Activated naive CD4-positive, alpha-beta T cell treated with anti-CD3 and anti-CD28 coated beads, Interleukin-2, amount 10 ng/mL, durations not matched to agents 7 days and 5 days (primary cell): ENCODE measurements around the gene PKIG.

Source experiments
- CTCF ChIA-PET: fragments of 350-600 bp; sonication (Branson Sonifier 250); formaldehyde crosslinking; loops from one replicate; lab custom pipeline; 2021; ENCODE audit warnings: antibody characterized with exemption; lab: Charles Lee
- DNase-seq: peaks from one replicate; pipeline ENCODE4 v3.0.0-alpha.2; 2020
- H3K27ac Mint-ChIP-seq: one replicate; pipeline ENCODE4 v1.8.0; 2021; ENCODE audit warnings: mild to moderate bottlenecking, moderate library complexity, mixed read lengths
- H3K27me3 Mint-ChIP-seq: one replicate; pipeline ENCODE4 v1.8.0; 2021; ENCODE audit warnings: mild to moderate bottlenecking, mixed read lengths
- H3K36me3 Mint-ChIP-seq: one replicate; pipeline ENCODE4 v1.8.0; 2021; ENCODE audit warnings: mixed read lengths
- H3K4me1 Mint-ChIP-seq: one replicate; pipeline ENCODE4 v1.8.0; 2021; ENCODE audit warnings: mixed read lengths
- H3K4me3 Mint-ChIP-seq: one replicate; pipeline ENCODE4 v1.8.0; 2021; ENCODE audit warnings: mild to moderate bottlenecking, moderate library complexity, mixed read lengths
- H3K9me3 Mint-ChIP-seq: one replicate; pipeline ENCODE4 v1.8.0; 2021; ENCODE audit warnings: mixed read lengths

Gene PKIG

DNA sequence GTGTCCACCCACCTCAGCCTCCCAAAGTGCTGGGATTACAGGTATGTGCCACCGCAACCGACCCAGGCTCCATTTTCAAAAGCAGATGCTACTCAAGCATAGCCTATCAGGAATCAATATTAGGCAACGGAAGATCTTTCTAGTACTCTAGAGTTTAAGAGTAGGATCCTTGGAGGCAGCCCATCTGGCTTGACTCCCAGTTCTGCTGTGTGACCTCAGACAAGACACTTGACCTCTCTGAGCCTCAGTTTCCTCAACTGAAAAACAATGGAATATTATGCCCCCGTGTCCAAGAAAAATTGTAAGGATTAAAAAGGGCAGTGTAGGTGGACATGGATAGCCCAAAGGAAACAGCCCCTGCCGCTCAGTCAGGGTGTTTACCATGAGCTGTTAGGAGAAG, 54.7 kb downstream of the PKIG start:
- DNase-seq = no peak
- peaks cover 7% of the 10 kb centered on the region for H3K9me3 Mint-ChIP-seq
- no peak overlapping the region for H3K4me3 Mint-ChIP-seq
- CTCF ChIA-PET = interaction anchor here (1.5 kb wide), 1 partner anchor 47 kb away, joined by 3 read pairs; no protein-coding TSS in a partner anchor
- H3K27ac Mint-ChIP-seq = no peak overlapping the region
- no peaks in the 10 kb centered on the region for H3K27me3 Mint-ChIP-seq
- peaks cover 22% of the 10 kb centered on the region for H3K4me1 Mint-ChIP-seq
- peaks cover 77% of the 10 kb centered on the region for H3K36me3 Mint-ChIP-seq

DNA sequence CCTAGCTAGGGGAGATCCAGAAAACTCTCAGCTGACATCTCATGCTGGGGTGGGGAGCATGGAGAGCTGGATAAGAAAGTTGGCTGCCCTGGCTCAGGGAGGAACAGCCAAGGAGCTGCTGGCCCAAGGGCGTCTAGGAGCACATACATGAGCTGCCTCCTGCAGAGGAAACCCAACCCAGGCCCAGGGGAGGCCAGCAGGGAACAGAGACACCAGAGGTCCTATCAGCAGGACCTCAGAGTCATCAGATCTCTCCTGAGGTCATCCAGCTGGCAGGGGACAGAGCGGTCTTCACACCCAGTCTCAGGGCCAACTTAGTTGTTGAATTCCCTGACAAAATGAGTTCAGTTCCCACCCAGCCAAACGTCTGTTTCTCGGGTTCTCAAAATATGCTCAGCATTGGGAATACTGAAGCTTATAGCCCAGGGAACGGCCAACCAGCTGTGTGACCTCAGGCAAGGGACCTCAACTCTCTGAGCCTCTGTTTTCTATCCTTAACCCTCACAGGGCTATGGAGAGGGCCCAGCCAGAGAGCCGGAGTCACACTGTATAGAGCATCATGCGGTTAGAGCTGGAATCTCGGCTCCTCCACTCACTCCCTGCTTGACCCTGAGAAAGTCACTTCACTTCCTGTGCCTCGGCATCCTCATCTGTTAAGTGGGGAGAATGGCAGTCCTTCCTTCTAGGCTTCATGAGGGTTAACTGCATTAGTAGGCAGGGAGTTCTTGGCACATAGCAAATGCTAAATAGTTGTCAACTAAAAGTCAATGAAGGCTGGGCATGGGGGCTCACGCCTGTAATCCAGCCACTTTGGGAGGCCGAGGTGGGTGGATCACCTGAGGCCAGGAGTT, 55.4 kb downstream of the PKIG start:
- Mint-ChIP-seq H3K27me3 (no peaks in the 10 kb centered on the region), H3K9me3 (peaks cover 7% of the 10 kb centered on the region), H3K4me1 (peaks cover 29% of the 10 kb centered on the region), H3K4me3 (no peak overlapping the region), H3K36me3 (peaks cover 78% of the 10 kb centered on the region), H3K27ac (peak overlapping the region; percentile 33)
- CTCF ChIA-PET = interaction anchor here (1.5 kb wide), 1 partner anchor 47 kb away, joined by 3 read pairs; no protein-coding TSS in a partner anchor
- DNase-seq = no peak

- Mint-ChIP-seq H3K9me3 (peaks cover 7% of the 10 kb centered on the region), H3K27me3 (no peaks in the 10 kb centered on the region), H3K36me3 (peaks cover 58% of the 10 kb centered on the region), H3K27ac (no peak overlapping the region), H3K4me3 (no peak overlapping the region), H3K4me1 (peaks cover 57% of the 10 kb centered on the region)
- no peak for DNase-seq
- CTCF ChIA-PET = no interaction called here
Measured at GRCh38 chr20:44640522-44640921, 58.1 kb downstream of the PKIG start.

DNA sequence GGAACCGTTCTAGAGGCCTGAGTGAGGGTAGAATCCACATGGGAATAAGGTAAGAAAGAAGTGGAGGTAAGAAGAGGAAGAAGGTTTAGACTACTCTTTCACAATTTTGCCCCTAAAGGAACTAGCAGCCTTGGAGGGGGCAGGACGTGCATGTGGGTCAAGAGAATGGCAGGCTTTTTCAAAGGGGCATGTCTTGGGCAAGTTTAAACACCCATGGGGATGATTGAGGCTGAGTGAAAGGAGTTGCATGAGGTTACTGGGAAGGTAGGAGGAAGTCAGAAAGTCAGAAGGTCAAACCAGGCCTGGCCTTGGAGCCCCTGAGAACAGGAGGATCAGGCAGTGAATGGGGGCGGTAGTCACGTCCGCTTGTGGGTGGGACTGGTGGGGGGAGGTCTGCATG, 58.9 kb downstream of the PKIG start:
- Mint-ChIP-seq H3K36me3 (peaks cover 54% of the 10 kb centered on the region), H3K27me3 (no peaks in the 10 kb centered on the region), H3K4me1 (peaks cover 65% of the 10 kb centered on the region), H3K9me3 (peaks cover 7% of the 10 kb centered on the region), H3K27ac (peak overlapping the region; percentile 76), H3K4me3 (no peak overlapping the region)
- CTCF ChIA-PET = no interaction called here
- no peak for DNase-seq

GRCh38 chr20:44642203-44643153, 60.1 kb downstream of the PKIG start:
- CTCF ChIA-PET = interaction anchor here (0.8 to 3.1 kb wide), 5 partner anchors 25 to 123 kb away, joined by 3 to 10 read pairs (median 5); no protein-coding TSS in a partner anchor
- H3K4me3 Mint-ChIP-seq = peak overlapping the region; percentile 33
- H3K36me3 Mint-ChIP-seq = peaks cover 47% of the 10 kb centered on the region
- H3K4me1 Mint-ChIP-seq = peaks cover 77% of the 10 kb centered on the region
- no peaks in the 10 kb centered on the region for H3K27me3 Mint-ChIP-seq
- peak; percentile 39 for DNase-seq
- peaks cover 3% of the 10 kb centered on the region for H3K9me3 Mint-ChIP-seq
- H3K27ac Mint-ChIP-seq = peak overlapping the region; percentile 93

DNA sequence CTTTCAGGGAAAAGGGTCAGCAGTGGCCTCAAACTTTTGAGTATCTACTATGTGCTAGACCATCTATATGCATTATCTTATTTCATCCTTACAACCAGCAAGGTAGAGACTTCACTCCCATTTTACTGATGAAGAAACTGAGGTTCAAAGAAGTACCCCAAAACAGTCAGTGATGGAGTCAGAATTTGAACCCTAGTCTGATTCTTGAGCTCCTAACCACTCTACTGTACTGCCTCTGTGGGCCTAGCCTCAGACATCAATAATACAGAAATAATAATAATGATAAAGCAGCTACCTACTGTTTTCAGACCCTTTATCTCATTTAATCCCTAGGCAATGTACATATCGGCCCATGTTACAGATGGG, 60.8 kb downstream of the PKIG start:
- peaks cover 43% of the 10 kb centered on the region for H3K36me3 Mint-ChIP-seq
- CTCF ChIA-PET = interaction anchor here (1.1 to 3.1 kb wide), 4 partner anchors 26 to 90 kb away, joined by 3 to 10 read pairs (median 8); no protein-coding TSS in a partner anchor
- peak overlapping the region; percentile 33 for H3K4me3 Mint-ChIP-seq
- no peak for DNase-seq
- H3K9me3 Mint-ChIP-seq = peaks cover 3% of the 10 kb centered on the region
- peaks cover 83% of the 10 kb centered on the region for H3K4me1 Mint-ChIP-seq
- no peaks in the 10 kb centered on the region for H3K27me3 Mint-ChIP-seq
- H3K27ac Mint-ChIP-seq = peak overlapping the region; percentile 93

DNA sequence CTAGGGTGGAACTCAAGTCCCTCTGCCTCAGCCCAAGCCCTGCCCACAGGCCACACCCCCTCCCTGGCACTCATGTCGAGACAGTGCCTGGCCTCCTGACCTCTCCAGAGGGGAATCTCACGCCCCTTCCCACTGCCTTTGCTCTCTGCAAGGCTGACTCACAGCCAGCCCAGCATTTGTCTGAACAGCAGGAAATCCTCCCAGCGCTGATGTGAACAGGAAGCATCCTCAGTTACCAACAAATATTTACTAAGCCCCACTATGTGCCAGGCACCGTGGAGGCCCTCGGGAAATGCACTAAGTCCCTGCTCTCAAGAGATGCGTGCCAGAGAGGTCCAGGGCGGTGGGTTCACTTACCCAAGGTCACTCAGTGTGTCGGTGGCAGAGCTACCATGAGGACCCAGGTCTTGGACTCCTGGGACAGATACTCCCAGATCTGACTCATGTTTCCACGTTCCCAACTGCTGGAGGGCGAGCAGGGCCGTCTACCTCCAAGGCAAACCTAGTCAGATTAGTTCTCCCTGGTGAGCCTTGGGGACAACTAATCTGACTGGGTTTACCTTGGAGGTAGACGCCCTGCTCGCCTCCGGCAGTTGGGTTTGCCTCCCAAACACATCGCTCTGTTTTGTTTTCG, 61.3 kb downstream of the PKIG start:
- H3K36me3 Mint-ChIP-seq = peaks cover 42% of the 10 kb centered on the region
- CTCF ChIA-PET = interaction anchor here (1.1 to 3.1 kb wide), 4 partner anchors 27 to 90 kb away, joined by 3 to 10 read pairs (median 8); no protein-coding TSS in a partner anchor

GRCh38 chr20:44644230-44644617, 61.8 kb downstream of the PKIG start:
- no peaks in the 10 kb centered on the region for H3K9me3 Mint-ChIP-seq
- no peak for DNase-seq

More for the DNA sequence above, 61.3 kb downstream of the PKIG start:
- peak overlapping the region; percentile 93 for H3K27ac Mint-ChIP-seq
- no peaks in the 10 kb centered on the region for H3K27me3 Mint-ChIP-seq
- DNase-seq = peak; percentile 70
- H3K4me1 Mint-ChIP-seq = peaks cover 89% of the 10 kb centered on the region
- H3K4me3 Mint-ChIP-seq = peak overlapping the region; percentile 43
- H3K9me3 Mint-ChIP-seq = peaks cover 3% of the 10 kb centered on the region

GRCh38 chr20:44644667-44645131, 62.3 kb downstream of the PKIG start:
- peak; percentile 59 for DNase-seq
- peak overlapping the region; percentile 93 for H3K27ac Mint-ChIP-seq

More at GRCh38 chr20:44644230-44644617, 61.8 kb downstream of the PKIG start:
- Mint-ChIP-seq H3K27me3 (no peaks in the 10 kb centered on the region), H3K4me3 (peak overlapping the region; percentile 43), H3K27ac (peak overlapping the region; percentile 93), H3K4me1 (peaks cover 91% of the 10 kb centered on the region), H3K36me3 (peaks cover 40% of the 10 kb centered on the region)
- CTCF ChIA-PET = interaction anchor here (3.1 to 4.0 kb wide), 2 partner anchors 39 to 42 kb away, joined by 10 to 26 read pairs; no protein-coding TSS in a partner anchor

DNA sequence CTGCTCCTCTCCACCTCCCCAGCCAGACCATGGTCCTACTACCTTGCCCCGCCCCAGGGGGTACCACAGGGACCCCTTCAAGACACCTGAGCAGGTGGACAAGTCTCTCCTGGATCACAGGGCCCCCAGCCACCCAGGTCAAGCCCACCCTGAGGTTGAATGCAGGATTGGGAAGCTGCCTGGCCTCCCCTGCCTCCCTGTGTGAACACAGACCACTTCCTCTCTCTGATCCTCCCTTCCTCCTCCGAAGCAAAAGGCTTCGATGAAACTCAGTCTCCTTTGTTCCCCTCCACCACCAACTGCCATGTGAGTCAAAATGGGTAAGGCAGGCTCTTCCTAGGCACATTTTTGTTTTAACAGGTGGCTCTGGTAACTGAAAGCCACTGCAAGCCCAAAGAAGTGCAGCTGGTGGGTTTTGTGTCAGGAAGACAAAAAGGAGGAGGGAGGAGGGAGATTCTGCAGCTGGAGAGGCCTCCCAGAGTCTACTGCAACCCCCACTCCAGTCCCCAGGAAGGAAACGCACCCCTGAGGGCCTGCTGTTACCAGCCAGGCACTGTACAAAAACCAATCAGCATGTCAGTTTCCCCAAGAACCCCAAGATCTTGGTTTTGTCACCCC, 63.8 kb downstream of the PKIG start:
- Mint-ChIP-seq H3K36me3 (peaks cover 34% of the 10 kb centered on the region), H3K27ac (peak overlapping the region; percentile 93), H3K27me3 (no peaks in the 10 kb centered on the region), H3K4me3 (peak overlapping the region; percentile 54), H3K4me1 (peaks cover 98% of the 10 kb centered on the region), H3K9me3 (no peaks in the 10 kb centered on the region)
- peak; percentile 69 for DNase-seq
- CTCF ChIA-PET = interaction anchor here (0.6 to 4.0 kb wide), 4 partner anchors 20 to 97 kb away, joined by 3 to 26 read pairs (median 4); no protein-coding TSS in a partner anchor

More at GRCh38 chr20:44644667-44645131, 62.3 kb downstream of the PKIG start:
- CTCF ChIA-PET = interaction anchor here (3.1 to 4.0 kb wide), 2 partner anchors 39 to 41 kb away, joined by 10 to 26 read pairs; no protein-coding TSS in a partner anchor
- Mint-ChIP-seq H3K4me3 (peak overlapping the region; percentile 54), H3K36me3 (peaks cover 38% of the 10 kb centered on the region), H3K9me3 (no peaks in the 10 kb centered on the region), H3K4me1 (peaks cover 93% of the 10 kb centered on the region), H3K27me3 (no peaks in the 10 kb centered on the region)

DNA sequence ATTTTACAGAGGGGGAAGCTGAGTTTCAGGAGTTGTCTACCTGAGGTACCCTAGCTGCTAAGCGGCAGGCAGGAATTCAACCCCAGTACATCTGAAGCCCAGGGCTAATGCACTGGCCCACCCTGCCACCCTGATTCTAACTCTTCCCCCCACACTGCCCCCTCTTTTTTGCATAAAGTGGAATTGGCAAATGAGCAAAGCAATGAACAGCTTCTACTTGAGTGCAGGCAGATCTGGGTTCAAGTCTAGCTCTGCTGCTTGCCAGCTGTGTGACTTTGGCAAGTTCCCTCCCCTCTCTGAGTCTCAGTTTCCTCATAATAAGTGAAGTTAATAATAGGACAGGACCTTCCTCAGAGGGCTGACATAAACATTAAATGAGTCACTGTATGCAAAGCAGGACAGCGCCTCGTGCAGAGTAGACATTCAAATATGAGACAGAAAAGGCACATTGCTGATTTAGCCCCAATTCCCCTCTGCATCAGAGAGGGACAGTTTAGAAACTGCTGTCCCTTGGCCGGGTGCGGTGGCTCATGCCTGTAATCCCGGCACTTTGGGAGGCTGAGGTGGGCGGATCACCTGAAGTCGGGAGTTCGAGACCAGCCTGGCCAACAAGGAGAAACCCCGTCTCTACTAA, 64.4 kb downstream of the PKIG start:
- Mint-ChIP-seq H3K4me1 (peaks cover 92% of the 10 kb centered on the region), H3K4me3 (peak overlapping the region; percentile 54), H3K27ac (peak overlapping the region; percentile 93), H3K27me3 (no peaks in the 10 kb centered on the region), H3K9me3 (no peaks in the 10 kb centered on the region), H3K36me3 (peaks cover 31% of the 10 kb centered on the region)
- CTCF ChIA-PET = interaction anchor here (0.6 to 4.0 kb wide), 3 partner anchors 20 to 98 kb away, joined by 3 to 26 read pairs (median 4); no protein-coding TSS in a partner anchor
- DNase-seq = no peak

DNA sequence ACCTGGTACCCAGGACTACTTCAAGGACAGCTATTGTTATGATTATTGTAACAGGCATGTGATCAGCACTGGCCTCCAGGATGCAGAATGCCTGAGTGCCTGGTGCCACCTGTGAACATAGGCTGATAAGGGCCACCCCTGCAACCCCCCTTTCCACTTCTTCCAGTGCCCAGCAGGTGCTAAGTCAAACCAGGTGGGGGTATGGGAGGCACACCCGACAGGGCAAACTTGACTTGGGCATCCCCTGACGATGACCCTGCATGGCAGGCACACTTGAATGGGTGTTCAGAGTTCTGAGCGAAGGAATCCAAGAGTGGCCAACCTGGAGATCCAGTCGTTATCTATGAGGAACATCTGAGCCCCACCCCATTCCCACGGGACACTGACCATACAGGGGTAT, 65.7 kb downstream of the PKIG start:
- Mint-ChIP-seq H3K4me3 (peak overlapping the region; percentile 83), H3K36me3 (peaks cover 29% of the 10 kb centered on the region), H3K27ac (peak overlapping the region; percentile 93), H3K27me3 (no peaks in the 10 kb centered on the region), H3K9me3 (no peaks in the 10 kb centered on the region), H3K4me1 (peaks cover 84% of the 10 kb centered on the region)
- no peak for DNase-seq
- CTCF ChIA-PET = interaction anchor here (1.0 to 4.0 kb wide), 3 partner anchors 19 to 35 kb away, joined by 3 to 26 read pairs (median 4); no protein-coding TSS in a partner anchor
